ENCODE measurements around the gene TMEM131L.

The TMEM131L gene

GRCh38 chr4:153480704-153481103, 14.5 kb downstream of the TMEM131L start:
- TF ChIP-seq, protein P1, sequence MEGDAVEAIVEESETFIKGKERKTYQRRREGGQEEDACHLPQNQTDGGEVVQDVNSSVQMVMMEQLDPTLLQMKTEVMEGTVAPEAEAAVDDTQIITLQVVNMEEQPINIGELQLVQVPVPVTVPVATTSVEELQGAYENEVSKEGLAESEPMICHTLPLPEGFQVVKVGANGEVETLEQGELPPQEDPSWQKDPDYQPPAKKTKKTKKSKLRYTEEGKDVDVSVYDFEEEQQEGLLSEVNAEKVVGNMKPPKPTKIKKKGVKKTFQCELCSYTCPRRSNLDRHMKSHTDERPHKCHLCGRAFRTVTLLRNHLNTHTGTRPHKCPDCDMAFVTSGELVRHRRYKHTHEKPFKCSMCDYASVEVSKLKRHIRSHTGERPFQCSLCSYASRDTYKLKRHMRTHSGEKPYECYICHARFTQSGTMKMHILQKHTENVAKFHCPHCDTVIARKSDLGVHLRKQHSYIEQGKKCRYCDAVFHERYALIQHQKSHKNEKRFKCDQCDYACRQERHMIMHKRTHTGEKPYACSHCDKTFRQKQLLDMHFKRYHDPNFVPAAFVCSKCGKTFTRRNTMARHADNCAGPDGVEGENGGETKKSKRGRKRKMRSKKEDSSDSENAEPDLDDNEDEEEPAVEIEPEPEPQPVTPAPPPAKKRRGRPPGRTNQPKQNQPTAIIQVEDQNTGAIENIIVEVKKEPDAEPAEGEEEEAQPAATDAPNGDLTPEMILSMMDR (IDR thresholded peaks at IDR 0.05; ENCODE audit: low read depth, low read length, missing control alignments) = no peak
- DNase-seq (ENCODE audit: extremely low read depth, low read depth) = no peak

DNA sequence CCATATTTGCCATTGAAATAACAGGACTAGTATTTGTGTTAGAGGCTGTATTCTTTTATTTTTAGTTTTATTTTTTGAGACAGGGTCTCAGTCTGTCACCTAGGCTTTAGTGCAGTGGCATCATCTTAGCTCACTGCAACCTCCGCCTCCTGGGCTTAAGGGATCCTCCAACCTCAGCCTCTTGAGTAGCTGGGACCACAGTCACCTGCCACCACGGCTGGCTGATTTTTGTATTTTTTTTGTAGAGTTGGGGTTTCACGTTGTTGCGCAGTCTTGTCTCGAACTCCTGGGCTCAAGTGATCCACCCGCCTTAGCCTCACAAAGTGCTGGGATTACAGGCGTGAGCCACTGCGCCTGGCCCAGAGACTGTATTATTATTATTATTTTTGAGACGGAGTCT, 15.3 kb downstream of the TMEM131L start:
- no peak overlapping the region for H3K4me3 ChIP-seq (replicated peaks; ENCODE audit: low read depth, low read length)
- DNase-seq (ENCODE audit: extremely low read depth, low read depth) = no peak
- TF ChIP-seq, protein P1 (IDR thresholded peaks at IDR 0.05; ENCODE audit: low read depth, low read length, missing control alignments) = no peak

More at GRCh38 chr4:153480704-153481103, 14.5 kb downstream of the TMEM131L start:
- no peak overlapping the region for H3K4me3 ChIP-seq (replicated peaks; ENCODE audit: low read depth, low read length)

DNA sequence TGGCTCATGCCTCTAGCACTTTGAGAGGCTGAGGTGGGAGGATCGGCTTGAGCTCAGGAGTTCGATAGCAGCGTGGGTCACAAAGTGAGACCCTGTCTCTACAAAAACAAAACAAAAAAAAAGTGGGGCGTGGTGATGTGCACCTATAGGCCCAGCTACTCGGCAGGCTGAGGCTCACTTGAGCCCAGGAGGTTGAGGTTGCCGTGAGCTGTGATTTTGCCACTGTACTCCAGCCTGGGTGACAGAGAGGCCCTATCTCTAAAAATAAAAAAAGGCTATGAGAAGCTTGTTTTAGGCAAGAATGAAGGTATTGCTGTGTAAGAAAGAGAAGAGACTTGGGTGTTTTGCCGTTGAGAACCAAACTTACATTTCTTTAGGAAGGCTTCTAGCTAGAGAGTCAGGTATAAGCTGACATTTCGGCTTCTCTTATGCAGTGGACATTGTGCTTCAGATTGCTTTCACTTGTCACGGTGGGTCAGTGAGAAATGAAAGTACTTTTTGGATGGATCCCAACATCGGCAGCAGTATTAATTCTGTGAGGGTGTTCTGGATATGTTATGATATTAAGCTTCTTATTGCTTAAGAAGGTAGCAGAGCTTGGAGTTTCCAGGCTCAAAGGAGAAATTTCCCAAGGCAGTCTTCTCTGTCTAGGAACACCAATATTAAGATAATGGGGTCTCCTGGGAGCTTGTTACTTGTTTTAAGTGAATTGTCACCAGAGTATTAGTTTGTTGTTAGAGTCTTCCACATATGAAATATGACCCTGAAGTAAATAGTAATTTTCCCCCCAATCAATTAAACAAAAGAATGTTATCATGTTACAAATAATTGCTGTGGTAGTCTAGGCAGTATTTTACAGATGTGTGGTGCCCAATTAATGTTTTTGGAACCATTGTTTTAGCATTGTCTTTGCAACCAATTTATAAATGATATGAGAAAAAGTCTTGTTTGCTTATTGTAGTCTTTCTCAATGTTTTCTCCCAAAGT, 17.6 kb downstream of the TMEM131L start:
- TF ChIP-seq, protein P1 (IDR thresholded peaks at IDR 0.05; ENCODE audit: low read depth, low read length, missing control alignments) = no peak
- no peak overlapping the region for H3K4me3 ChIP-seq (replicated peaks; ENCODE audit: low read depth, low read length)
- DNase-seq (ENCODE audit: extremely low read depth, low read depth) = no peak

GRCh38 chr4:153485359-153485758, 19.2 kb downstream of the TMEM131L start:
- TF ChIP-seq, protein P1 (IDR thresholded peaks at IDR 0.05; ENCODE audit: low read depth, low read length, missing control alignments) = no peak
- H3K4me3 ChIP-seq (replicated peaks; ENCODE audit: low read depth, low read length) = no peak overlapping the region
- no peak for DNase-seq (ENCODE audit: extremely low read depth, low read depth)

DNA sequence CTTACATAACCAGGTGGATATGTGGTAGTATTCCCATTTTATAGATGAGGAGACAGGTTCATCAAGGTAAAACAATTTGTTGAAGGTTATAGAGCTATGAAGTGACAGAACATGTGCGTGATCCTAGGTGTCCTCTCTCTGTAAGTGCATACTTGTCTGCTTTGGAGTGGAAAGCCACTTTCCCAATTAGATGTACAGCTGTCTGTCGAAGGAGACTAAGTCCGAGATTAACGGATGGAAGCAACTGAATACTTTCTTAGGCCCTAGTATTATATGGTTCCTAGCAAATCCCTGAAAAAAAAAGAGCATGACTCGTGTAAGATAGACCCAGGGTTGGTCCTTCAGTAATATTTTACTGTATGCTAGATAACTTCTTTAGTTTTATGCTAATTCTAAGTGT, 19.7 kb downstream of the TMEM131L start:
- DNase-seq (ENCODE audit: extremely low read depth, low read depth) = no peak
- H3K4me3 ChIP-seq (replicated peaks; ENCODE audit: low read depth, low read length) = no peak overlapping the region

DNA sequence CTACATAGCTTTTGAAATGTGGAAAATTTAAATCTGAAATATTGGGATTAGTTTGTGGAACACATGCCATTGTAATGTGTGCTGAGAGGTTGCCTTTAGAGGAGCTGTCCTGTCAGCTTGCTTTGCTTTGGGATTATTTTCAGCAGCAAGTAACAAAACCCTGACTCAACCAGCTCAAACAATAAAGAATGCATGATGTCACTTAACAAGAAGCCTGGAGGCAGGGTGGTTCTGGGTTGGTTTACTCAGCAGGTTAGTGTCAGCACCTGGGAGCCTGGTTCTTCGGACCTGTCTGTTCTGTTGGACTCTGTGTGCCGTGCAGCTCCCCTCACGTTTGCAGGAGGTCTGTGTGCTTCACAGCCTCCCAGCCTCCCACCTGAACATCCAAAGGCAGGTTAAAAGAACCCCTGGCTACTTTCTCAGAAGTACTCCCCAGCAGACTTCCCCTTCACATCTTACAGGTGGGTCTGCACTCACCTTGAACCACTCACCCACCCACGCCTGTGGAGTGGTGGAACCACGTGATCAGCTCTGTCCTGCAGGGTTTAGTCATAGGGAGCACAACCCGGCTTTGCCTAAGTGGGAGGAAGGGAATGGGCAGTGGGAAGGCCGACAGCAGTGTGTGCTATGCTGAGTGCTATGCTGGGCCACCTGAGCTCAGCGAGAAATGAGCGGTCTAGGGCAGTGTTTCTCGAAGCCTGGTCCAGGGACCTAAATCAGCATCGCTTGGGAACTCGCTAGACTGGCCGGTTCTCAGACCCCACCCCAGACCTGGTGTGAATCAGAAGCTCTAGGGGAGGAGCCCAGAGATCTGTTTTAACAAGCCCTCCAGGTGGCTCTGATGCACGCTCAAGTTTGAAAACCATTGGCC, 20.4 kb downstream of the TMEM131L start:
- DNase-seq (ENCODE audit: extremely low read depth, low read depth) = no peak
- TF ChIP-seq, protein P1 (IDR thresholded peaks at IDR 0.05; ENCODE audit: low read depth, low read length, missing control alignments) = no peak
- H3K4me3 ChIP-seq (replicated peaks; ENCODE audit: low read depth, low read length) = no peak overlapping the region

More for the DNA sequence above, 19.7 kb downstream of the TMEM131L start:
- TF ChIP-seq, protein P1 (IDR thresholded peaks at IDR 0.05; ENCODE audit: low read depth, low read length, missing control alignments) = no peak
